EL (cell line): ENCODE measurements around the gene TOE1.

ENCODE experiments used
- DNase-seq: peaks from one replicate; pipeline ENCODE4 v3.0.0-alpha.2; 2016

TOE1 gene

DNA sequence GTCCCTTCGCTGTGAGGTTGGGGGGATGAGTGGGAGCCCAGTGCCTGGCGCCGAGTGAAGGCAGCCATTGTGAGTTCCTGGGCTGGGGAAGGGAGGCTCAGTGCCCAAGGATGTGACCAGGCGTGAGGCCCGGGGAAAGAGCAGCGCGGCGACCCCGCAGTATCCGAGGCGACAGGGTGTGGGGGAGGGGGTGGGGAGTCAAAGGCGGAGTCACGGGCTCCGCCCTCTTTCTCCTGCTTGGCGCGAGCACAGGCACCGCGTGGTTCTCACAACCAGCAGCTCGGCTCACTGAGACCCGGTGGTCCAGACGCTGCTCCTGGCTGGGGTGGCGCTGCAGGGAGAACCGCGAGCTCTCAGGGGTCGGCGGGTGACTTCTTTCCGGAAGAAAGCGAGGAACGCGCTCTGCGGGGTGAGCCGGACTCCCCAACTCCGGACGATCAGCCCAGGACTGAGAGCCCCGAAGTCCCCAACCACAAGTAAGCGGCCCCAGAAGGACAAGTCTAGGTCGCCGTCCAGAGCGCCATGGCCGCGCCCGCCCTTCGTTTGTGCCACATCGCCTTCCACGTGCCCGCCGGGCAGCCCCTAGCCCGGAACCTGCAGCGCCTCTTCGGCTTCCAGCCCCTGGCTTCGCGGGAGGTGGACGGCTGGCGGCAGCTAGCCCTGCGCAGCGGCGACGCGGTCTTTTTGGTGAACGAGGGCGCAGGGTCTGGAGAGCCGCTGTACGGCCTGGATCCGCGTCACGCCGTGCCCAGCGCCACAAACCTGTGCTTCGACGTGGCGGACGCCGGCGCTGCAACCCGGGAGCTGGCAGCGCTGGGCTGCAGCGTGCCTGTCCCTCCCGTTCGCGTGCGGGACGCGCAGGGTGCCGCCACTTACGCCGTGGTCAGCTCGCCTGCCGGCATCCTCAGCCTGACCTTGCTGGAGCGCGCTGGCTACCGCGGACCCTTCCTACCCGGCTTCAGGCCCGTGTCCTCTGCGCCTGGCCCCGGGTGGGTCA, 13.0 kb upstream of the TOE1 start, which contains the start of gene HPDL:
Gene HPDL, plus strand, starts transcription at position 269 of the 997 bp plus-strand sequence. Its CDS starts 254 bp downstream, at position 523.
- peak; percentile 57 for DNase-seq

DNA sequence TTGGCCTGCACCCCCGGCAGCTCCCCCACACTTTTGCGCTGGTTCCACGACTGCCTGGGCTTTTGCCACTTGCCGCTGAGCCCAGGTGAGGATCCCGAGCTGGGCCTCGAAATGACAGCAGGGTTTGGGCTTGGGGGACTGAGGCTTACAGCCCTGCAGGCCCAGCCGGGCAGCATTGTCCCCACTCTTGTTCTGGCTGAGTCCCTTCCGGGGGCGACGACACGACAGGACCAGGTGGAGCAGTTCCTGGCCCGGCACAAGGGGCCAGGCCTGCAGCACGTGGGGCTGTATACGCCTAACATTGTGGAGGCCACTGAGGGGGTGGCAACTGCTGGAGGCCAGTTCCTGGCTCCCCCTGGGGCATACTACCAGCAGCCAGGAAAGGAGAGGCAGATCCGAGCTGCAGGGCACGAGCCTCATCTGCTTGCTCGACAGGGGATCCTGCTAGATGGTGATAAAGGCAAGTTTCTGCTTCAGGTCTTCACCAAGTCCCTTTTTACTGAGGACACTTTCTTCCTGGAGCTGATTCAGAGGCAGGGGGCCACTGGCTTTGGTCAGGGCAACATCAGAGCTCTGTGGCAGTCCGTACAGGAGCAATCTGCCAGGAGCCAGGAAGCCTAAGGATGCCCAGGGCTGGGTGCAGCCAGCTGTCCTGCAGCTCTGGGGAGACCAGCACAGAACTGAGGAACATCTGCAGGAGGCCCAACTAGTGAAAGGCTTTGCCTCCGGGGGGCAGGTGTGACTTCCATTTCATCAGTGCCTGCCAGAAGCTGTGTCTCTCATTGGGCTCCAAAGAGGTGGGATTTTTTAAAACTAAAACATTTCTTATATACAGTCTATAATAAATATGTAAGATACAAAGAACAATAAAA, 12.1 kb upstream of the TOE1 start:
- no peak for DNase-seq

- DNase-seq: no peak
Observed at GRCh38 chr1:45328680-45329079, 11.3 kb upstream of the TOE1 start.

GRCh38 chr1:45329445-45329844, 10.5 kb upstream of the TOE1 start:
- no peak for DNase-seq

- no peak for DNase-seq
Observed at GRCh38 chr1:45331436-45332345, 8.3 kb upstream of the TOE1 start.

DNA sequence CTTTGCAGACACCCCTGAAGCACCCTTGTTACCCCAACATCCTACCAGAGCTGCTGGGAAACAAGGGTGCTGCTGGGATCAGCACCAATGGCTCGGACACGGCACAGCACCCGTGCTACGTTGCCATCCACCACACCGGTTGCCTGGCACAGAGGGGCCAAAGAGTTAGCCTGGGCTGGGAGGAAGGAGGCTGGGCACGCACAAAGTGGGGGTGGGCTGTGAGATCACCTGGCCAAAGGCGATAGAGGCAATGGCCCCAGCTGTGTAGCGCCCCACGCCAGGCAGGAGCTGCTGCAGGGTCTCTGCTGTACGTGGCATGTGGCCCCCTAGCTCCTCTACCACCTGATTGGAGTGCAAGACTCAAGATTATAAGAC, 7.6 kb upstream of the TOE1 start:
- DNase-seq: no peak

DNA sequence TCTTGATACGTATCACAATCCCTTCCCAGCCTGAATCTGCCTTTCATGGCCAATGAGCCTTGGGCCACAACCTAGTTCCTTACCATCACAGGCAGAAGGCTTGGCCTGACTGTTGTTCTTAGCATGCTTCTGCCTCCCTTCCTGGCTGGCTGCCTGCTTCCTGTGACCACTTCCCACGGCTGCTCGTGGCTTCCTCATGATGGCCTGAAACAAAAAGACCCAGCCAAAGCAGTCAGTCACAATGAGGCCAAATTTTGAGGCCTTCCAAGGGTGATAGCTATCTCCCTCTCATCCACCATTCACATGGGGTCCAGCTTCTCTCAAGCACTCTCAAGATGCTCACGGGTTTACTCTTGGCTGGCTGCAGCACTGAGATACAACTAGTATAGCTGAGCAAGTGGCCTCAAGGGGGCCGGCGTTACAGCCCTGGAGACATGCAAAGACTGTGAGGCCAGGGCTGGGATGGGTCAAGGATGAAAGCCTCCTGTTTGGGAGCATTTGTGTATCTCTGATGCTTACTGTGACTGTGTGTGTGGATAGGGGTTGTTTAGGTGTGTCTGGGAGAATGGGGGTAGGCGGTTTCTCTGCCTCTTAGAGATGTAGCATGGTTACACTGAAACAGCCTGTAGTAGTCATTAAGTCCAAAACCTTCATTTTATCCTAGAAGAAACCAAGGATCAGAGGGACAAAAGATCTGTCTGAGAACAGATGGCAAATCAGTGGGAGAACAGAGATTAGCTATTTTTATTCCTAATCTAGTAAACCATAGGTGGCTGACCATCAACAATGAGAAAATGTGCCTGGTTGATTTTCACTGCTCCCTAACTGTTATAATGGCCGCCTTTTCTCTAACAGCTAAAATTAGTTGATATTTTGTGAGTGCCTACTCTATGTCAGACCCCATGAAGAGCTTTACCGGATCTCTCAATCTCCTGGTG, 5.4 kb upstream of the TOE1 start:
- no peak for DNase-seq

GRCh38 chr1:45335855-45336324, 4.1 kb upstream of the TOE1 start:
- no peak for DNase-seq

DNA sequence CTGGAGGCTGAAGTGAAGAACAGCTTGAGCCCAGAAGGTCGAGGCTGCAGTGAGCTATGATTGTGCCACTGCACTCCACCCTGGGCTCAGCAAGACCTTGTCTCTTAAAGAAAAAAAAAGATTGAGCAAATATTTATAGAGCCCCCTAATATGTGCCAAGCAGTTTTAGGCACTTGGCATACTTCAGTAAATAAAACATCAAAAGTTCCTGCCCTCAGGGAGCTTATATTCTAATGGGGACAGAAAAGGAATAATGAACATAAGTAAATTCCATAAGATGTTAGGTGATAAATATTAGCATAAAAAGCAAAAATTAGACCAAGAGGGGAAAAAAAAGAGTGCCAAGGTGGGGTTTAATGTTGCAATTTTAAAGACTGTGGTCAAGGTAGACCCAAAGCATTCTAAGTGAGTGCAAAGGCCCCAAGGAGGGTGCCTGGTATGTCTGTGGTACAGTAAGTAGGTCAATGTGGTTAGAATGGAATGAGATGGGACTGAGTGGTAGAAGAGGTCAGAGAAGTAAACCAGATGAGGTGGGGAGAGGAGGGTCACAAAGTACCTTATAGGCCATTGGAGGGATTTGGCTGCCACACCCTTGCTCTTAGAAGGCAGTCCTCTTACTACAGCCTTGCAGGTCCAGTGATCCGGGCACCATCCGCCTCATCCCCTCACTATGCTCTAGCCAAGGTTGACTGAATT, 2.2 kb upstream of the TOE1 start:
- no peak for DNase-seq

GRCh38 chr1:45340816-45341466, 971 bp downstream of the TOE1 start:
- peak; percentile 28 for DNase-seq

- no peak for DNase-seq
Observed at GRCh38 chr1:45344499-45344898, 4.5 kb downstream of the TOE1 start.

DNA sequence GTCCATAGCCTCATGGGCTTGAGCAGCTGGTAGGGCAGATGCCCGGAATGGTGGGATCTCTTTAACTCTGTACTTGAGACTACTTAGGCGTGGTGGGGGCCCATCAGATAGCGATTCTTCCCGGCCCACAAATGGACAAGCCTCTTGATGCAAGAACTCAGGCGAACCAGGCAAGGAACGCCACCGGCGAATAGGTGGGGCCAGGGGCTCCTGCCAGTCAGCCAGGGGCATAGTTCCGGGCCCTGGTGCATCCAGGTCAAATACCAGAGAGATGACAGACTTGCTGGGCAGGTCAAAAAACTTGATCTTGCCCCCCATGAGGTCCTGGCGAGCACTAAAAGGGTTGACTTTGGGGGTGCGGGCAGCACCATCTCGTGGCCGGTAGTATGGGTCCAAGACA, 5.0 kb downstream of the TOE1 start:
- no peak for DNase-seq

DNA sequence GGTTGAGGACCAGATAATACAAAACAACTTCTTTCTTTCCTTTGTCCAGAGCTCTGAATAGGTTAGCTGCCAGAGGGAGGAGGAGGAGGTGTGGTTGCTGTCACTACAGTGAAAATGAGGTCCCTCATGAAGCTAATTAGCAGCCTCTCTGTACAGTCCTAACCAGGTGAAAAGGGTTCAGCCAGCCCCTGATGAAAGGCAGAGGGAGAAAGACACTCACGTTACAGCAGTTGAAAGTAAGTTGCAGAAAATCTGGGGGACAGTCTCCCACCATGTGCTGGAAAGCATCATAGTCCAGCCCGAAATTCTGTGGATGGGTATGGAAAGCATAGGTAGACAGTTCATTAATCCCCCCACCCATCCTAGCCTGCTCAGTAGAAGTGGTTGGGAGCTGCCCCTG, 6.5 kb downstream of the TOE1 start:
- no peak for DNase-seq

GRCh38 chr1:45348020-45348419, 8.1 kb downstream of the TOE1 start:
- peak; percentile 49 for DNase-seq

GRCh38 chr1:45348609-45348965, 8.6 kb downstream of the TOE1 start:
- no peak for DNase-seq

- no peak for DNase-seq
Observed at GRCh38 chr1:45348966-45349677, 9.2 kb downstream of the TOE1 start.

DNA sequence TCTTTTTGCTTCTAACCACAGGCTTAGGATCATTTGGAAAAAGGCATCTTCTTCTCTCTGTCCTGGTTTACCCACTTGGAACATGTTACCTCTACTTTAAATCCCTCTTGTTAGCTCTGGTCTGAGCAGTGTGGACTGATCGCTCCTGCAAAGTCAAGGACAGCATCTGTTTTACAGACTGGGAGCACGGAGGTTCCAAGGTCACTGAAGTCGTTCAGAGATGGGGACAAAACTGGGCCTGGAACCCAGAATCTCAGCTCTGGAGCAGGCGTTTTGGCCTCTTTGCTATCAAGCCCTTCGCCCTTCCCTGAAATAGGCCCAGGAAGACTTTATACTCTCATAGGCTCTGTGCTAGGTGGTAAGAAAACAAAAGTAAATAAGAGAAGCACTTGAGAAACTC, 11.5 kb downstream of the TOE1 start:
- no peak for DNase-seq

DNA sequence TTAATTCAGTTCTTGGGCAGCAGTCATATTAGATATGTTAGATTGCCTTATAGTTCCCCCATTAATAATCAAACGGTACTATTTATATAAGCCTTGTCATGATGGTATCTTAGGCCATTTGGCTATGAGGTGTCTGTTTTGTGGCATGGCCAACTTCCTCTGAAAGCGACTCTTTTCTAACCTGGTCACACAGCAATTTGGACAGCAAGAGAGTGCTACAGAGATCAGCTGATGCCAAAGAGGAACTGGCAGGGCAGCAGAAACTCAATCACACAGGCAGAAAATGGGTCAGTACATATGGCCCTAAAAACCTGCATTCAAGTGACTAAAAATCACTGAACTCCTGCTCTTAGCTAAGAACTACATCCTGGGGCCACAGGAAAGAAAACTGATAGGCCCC, 13.7 kb downstream of the TOE1 start:
- no peak for DNase-seq

GRCh38 chr1:45354838-45355237, 14.9 kb downstream of the TOE1 start:
- no peak for DNase-seq
